WI38 (cell line): Measurements from ENCODE around the gene LY9.

Experiments
- H3K4me3 ChIP-seq: 2 replicates; pipeline ENCODE4 v1.5.1; 2011; ENCODE audit warnings: low read depth, mild to moderate bottlenecking, control low read depth, low read length
- CTCF ChIP-seq: IDR thresholded peaks from 2 replicates; pipeline ENCODE4 v1.5.1; 2012; ENCODE audit warnings: low read depth, mild to moderate bottlenecking, control low read depth, low read length

Gene LY9

DNA sequence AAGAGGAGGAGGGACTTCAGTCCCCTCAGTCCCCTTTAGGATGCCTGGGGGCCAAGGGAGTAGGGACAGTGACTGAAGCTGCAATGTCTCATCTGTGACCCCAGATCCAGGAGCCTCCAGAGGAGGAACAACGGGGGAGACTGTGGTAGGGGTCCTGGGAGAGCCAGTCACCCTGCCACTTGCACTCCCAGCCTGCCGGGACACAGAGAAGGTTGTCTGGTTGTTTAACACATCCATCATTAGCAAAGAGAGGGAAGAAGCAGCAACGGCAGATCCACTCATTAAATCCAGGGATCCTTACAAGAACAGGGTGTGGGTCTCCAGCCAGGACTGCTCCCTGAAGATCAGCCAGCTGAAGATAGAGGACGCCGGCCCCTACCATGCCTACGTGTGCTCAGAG, 18.3 kb downstream of the LY9 start:
- TF ChIP-seq CTCF = no peak

GRCh38 chr1:160814856-160815255, 18.9 kb downstream of the LY9 start:
- TF ChIP-seq CTCF = no peak
- no peak overlapping the region for H3K4me3 ChIP-seq

More for the DNA sequence above, 18.3 kb downstream of the LY9 start:
- H3K4me3 ChIP-seq = no peak overlapping the region

- H3K4me3 ChIP-seq = no peak overlapping the region
Measured at GRCh38 chr1:160818207-160818937, 22.4 kb downstream of the LY9 start.

DNA sequence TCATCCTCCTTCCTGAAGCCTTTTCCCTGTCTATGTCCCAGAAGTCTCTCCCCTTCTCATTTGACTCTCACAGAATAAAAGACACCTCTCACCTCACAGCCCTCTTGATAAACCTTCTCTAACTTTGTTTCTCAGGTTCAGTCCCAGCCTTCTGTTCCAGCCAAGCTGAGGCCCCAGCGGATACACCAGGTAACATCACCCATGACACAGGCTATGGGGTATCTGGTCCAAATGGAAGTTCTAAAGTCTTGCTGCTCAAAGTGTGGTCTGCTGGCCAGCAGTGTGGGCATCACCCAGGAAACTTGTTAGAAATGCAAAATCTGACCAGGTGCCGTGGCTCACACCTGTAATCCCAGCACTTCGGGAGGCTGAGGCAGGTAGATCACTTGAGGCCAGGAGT, 23.2 kb downstream of the LY9 start:
- no peak for TF ChIP-seq CTCF
- H3K4me3 ChIP-seq = no peak overlapping the region

More at GRCh38 chr1:160818207-160818937, 22.4 kb downstream of the LY9 start:
- TF ChIP-seq CTCF = no peak

- TF ChIP-seq CTCF = peak; percentile 22; the same call in 1 of the 2 replicates
- no peak overlapping the region for H3K4me3 ChIP-seq
Measured at GRCh38 chr1:160821627-160822026, 25.7 kb downstream of the LY9 start.

DNA sequence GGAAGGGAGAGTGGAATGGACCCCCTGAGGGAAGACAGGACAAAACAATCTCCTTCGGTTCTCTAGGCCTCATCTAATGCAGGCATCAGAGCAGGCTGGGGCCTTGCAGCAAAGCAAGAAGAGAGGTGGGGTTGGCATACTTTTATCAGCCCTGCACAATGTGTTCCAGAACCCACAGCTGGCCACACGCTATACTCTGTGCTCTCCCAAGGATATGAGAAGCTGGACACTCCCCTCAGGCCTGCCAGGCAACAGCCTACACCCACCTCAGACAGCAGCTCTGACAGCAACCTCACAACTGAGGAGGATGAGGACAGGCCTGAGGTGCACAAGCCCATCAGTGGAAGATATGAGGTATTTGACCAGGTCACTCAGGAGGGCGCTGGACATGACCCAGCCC, 27.3 kb downstream of the LY9 start:
- no peak overlapping the region for H3K4me3 ChIP-seq
- no peak for TF ChIP-seq CTCF

GRCh38 chr1:160826546-160826945, 30.6 kb downstream of the LY9 start:
- TF ChIP-seq CTCF = no peak
- H3K4me3 ChIP-seq = no peak overlapping the region
